ENCODE measurements around the gene GUCY2D.
A peak's percentile ranks its signal among the peaks of the same experiment; 100 is the strongest.

Gene GUCY2D

DNA sequence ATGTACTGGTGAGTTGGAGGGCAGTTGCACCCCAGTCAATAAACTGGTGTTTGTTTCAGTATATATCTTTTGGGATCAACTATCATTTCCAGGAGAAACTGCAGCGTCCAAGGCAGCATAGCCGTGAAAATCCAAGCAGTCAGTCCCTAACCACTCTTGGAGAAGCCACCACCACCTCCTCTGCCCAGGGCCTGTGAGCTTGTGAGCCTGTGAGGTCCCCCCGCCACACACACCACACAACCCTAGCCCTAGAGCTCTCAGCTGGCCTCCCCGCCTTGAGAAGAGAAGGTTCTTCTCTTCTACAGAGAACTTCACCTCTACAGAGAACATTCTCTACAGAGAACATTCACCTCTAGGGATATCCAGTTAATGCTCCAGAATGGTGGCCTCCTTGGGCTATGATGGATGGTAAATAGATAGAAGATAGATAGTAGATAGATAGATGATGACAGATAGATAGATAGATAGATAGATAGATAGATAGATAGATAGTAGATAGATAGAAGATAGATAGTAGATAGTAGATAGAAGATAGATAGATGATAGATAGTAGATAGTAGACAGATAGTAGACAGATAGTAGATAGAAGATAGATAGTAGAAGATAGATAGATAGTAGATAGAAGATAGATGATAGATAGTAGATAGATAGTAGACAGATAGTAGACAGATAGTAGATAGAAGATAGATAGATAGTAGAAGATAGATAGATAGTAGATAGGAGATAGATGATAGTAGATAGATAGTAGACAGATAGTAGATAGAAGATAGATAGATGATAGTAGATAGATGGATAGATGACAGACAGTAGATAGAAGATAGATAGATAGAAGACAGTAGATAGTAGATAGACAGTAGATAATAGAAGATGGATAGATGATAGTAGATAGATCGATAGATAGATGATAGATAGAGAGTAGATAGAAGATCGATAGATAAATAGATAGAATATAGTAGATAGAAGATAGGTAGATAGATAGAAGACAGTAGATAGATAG is 50.1 kb downstream of the GUCY2D start:
- peaks cover 27 to 49% (median 35%) of the 10 kb centered on the region in 10 experiments for H3K4me1 ChIP-seq
- no peak for TF ChIP-seq Cebpa-rat (IDR thresholded peaks at IDR 0.05)
- no peaks in the 10 kb centered on the region for H3K36me3 ChIP-seq
- H3K27ac ChIP-seq = peak overlapping the region in 3 of 11 experiments; percentile 6 to 47 (median 24); a peak in 2 of 22 replicates
- no peaks in the 10 kb centered on the region for H3K9me3 ChIP-seq (replicated peaks in 1 of 11)
- H3K9ac ChIP-seq = no peak overlapping the region
- no peaks in the 10 kb centered on the region for H3K27me3 ChIP-seq
- H3K4me2 ChIP-seq = no peak overlapping the region
- no peak overlapping the region for H3K4me3 ChIP-seq
- no peaks in the 10 kb centered on the region for H4K20me1 ChIP-seq

DNA sequence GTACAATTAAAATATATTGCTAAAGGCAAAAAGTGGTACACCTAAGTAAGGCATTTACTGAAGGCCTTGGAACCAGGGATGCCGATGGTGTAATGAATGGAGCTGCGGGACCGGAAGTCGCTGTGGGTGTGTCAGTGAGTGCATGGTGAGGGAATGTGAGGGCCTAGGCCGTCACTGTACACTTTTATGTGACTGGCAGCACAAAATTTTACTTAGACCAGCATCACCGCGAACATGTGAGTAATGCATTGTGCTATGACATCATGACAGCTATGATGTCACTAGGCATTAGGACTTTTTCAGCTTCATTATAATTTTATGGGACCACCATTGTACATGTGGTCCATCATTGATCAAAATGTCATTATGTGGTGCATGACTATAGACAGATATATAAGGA is 51.2 kb downstream of the GUCY2D start:
- peaks cover 38 to 51% (median 45%) of the 10 kb centered on the region in 10 experiments for H3K4me1 ChIP-seq
- H3K9me3 ChIP-seq (replicated peaks in 1 of 11) = no peaks in the 10 kb centered on the region
- H3K27me3 ChIP-seq = no peaks in the 10 kb centered on the region
- H3K4me2 ChIP-seq = peak overlapping the region in 4 of 11 experiments; percentile 88 to 99 (median 92); a peak in 8 of 22 replicates
- H3K4me3 ChIP-seq = no peak overlapping the region
- H4K20me1 ChIP-seq = no peaks in the 10 kb centered on the region
- H3K36me3 ChIP-seq = no peaks in the 10 kb centered on the region
- H3K9ac ChIP-seq = no peak overlapping the region
- no peak for TF ChIP-seq Cebpa-rat (IDR thresholded peaks at IDR 0.05)
- H3K27ac ChIP-seq = peak overlapping the region in 6 of 11 experiments; percentile 2 to 99 (median 95); a peak in 8 of 22 replicates

DNA sequence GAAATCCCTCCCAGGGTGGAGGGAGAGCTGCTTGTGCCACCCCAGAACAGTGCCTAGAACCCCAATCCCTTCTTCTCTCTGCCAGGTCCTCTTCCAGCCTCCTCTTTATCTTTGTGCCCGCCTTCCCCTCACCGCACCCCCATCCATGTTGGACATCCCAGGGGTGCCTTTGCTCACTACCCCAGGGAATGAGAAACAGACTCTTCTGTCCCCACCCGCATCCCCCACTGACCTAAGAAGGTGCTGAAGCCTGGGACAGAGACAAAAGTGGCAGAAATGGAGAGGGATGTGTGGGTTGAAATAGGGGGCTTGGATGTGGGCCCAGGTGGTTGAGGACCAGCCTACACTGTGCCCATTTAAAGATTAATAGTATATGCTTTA is 53.4 kb downstream of the GUCY2D start:
- Histone ChIP-seq H3K4me3 (peak overlapping the region in 7 of 10 experiments; percentile 29 to 55 (median 44); a peak in 11 of 20 replicates), H3K9me3 (replicated peaks in 1 of 11) (no peaks in the 10 kb centered on the region), H4K20me1 (no peaks in the 10 kb centered on the region), H3K9ac (peak overlapping the region; percentile 69 to 86 (median 81); a peak in 21 of 22 replicates), H3K4me2 (peak overlapping the region; percentile 87 to 99 (median 93)), H3K27me3 (peaks cover 4 to 19% (median 6%) of the 10 kb centered on the region in 11 experiments), H3K4me1 (peaks cover 53 to 67% (median 61%) of the 10 kb centered on the region in 10 experiments), H3K27ac (peak overlapping the region; percentile 83 to 99 (median 95)), H3K36me3 (no peaks in the 10 kb centered on the region)
- TF ChIP-seq Cebpa-rat (IDR thresholded peaks at IDR 0.05) = no peak

- H3K4me2 ChIP-seq = peak overlapping the region; percentile 87 to 99 (median 93)
Measured at GRCh38 chr17:8056232-8056975, 54.0 kb downstream of the GUCY2D start.

GRCh38 chr17:8056976-8057625 is 54.7 kb downstream of the GUCY2D start:
- peak overlapping the region in 8 of 10 experiments; percentile 4 to 51 (median 42); a peak in 14 of 20 replicates for H3K4me3 ChIP-seq
- TF ChIP-seq Cebpa-rat (IDR thresholded peaks at IDR 0.05) = no peak
- no peaks in the 10 kb centered on the region for H3K9me3 ChIP-seq (replicated peaks in 1 of 11)
- H3K27me3 ChIP-seq = peaks cover 17 to 32% (median 19%) of the 10 kb centered on the region in 11 experiments
- H3K4me1 ChIP-seq = peaks cover 53 to 67% (median 61%) of the 10 kb centered on the region in 10 experiments
- peak overlapping the region; percentile 64 to 86 (median 80); a peak in 21 of 22 replicates for H3K9ac ChIP-seq
- H3K4me2 ChIP-seq = peak overlapping the region; percentile 87 to 99 (median 93)
- peak overlapping the region; percentile 78 to 99 (median 95) for H3K27ac ChIP-seq
- no peaks in the 10 kb centered on the region for H3K36me3 ChIP-seq
- no peaks in the 10 kb centered on the region for H4K20me1 ChIP-seq

More at GRCh38 chr17:8056232-8056975, 54.0 kb downstream of the GUCY2D start:
- H3K9me3 ChIP-seq (replicated peaks in 1 of 11) = no peaks in the 10 kb centered on the region
- peak overlapping the region; percentile 69 to 86 (median 81); a peak in 21 of 22 replicates for H3K9ac ChIP-seq
- peak overlapping the region; percentile 83 to 99 (median 95) for H3K27ac ChIP-seq
- H3K4me1 ChIP-seq = peaks cover 53 to 67% (median 61%) of the 10 kb centered on the region in 10 experiments
- H3K27me3 ChIP-seq = peaks cover 10 to 25% (median 12%) of the 10 kb centered on the region in 11 experiments
- peak overlapping the region in 8 of 10 experiments; percentile 4 to 55 (median 44); a peak in 14 of 20 replicates for H3K4me3 ChIP-seq
- no peaks in the 10 kb centered on the region for H4K20me1 ChIP-seq
- TF ChIP-seq Cebpa-rat (IDR thresholded peaks at IDR 0.05) = peak; percentile 96 to 100 (median 100)
- H3K36me3 ChIP-seq = no peaks in the 10 kb centered on the region

DNA sequence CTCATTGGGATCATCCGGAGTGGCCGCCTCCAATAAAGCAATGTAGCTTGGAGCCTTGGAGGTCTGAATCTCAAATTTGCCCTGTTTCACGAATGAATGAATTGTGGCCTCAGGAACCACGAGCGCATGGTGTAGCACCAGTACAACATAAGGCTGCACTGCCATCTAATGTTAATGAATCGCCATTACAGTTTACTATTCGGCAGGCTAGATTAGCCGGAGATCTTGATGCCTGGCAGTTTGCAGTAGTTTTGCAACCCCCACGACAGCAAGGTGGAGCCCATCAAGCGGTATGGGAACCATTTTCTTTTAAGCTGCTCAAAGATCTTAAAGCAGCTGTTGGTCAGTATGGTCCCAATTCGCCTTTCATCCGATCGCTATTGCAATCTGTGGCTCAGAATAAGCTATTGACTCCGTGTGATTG is 55.3 kb downstream of the GUCY2D start:
- Histone ChIP-seq H3K4me3 (peak overlapping the region in 5 of 10 experiments; percentile 42 to 51 (median 44); a peak in 8 of 20 replicates), H3K4me2 (peak overlapping the region; percentile 87 to 99 (median 93))

DNA sequence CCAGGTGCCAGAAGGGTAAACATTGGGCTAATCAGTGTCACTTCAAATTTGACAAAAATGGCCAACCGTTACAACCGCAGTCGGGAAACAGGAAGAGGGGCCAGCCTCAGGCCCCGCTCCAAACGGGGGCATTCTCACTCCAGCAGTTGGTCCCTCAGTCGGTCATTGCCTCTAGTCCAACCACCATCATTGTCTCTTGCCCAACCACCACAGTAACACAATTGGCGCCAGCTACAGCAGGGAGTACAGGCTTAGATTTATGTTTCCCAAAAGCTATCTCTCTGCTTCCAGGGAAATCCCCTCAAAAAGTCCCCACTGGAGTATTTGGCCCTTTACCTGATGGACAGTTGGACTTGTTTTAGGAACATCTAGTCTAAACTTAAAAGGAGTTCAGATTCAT is 56.7 kb downstream of the GUCY2D start:
- H3K9ac ChIP-seq = peak overlapping the region in 8 of 11 experiments; percentile 15 to 56 (median 45); a peak in 16 of 22 replicates
- H3K4me2 ChIP-seq = peak overlapping the region; percentile 83 to 99 (median 92)

More for the DNA sequence above, 55.3 kb downstream of the GUCY2D start:
- Histone ChIP-seq H3K27me3 (peaks cover 23 to 38% (median 25%) of the 10 kb centered on the region in 11 experiments), H4K20me1 (no peaks in the 10 kb centered on the region), H3K9ac (peak overlapping the region in 9 of 11 experiments; percentile 75 to 86 (median 82); a peak in 19 of 22 replicates), H3K4me1 (peaks cover 53 to 67% (median 61%) of the 10 kb centered on the region in 10 experiments), H3K36me3 (no peaks in the 10 kb centered on the region), H3K9me3 (replicated peaks in 1 of 11) (no peaks in the 10 kb centered on the region), H3K27ac (peak overlapping the region in 10 of 11 experiments; percentile 83 to 99 (median 95); a peak in 18 of 22 replicates)
- peak in 1 of 11 experiments; percentile 42; a peak in 1 of 22 replicates for TF ChIP-seq Cebpa-rat (IDR thresholded peaks at IDR 0.05)

More for the DNA sequence above, 56.7 kb downstream of the GUCY2D start:
- Histone ChIP-seq H4K20me1 (no peaks in the 10 kb centered on the region), H3K36me3 (no peaks in the 10 kb centered on the region), H3K27ac (peak overlapping the region in 9 of 11 experiments; percentile 1 to 99 (median 43); a peak in 14 of 22 replicates), H3K4me1 (peaks cover 53 to 60% (median 57%) of the 10 kb centered on the region in 10 experiments), H3K4me3 (peak overlapping the region in 4 of 10 experiments; percentile 1 to 31 (median 8); a peak in 3 of 20 replicates), H3K9me3 (replicated peaks in 1 of 11) (no peaks in the 10 kb centered on the region), H3K27me3 (peaks cover 34 to 49% (median 39%) of the 10 kb centered on the region in 11 experiments)
- no peak for TF ChIP-seq Cebpa-rat (IDR thresholded peaks at IDR 0.05)
